Urinary bladder (tissue), 4 donors: ENCODE data around the gene TNNI2. TPM values are rescaled to one million over a fixed set of nuclear protein-coding genes. Genes with fewer than 3 reads are reported as not detected.
A peak's percentile ranks its signal among the peaks of the same experiment; 100 is the strongest.

Experiments
- DNase-seq: peaks from one replicate; pipeline ENCODE4 v3.0.0-alpha.2; 2015; ENCODE audit errors: extremely low spot score
- H3K27ac ChIP-seq: one replicate; pipeline ENCODE4 v1.5.1; 2013; ENCODE audit warnings: low read depth, mild to moderate bottlenecking, moderate library complexity
- H3K36me3 ChIP-seq: one replicate; pipeline ENCODE4 v1.6.1; 2013; ENCODE audit warnings: mild to moderate bottlenecking, moderate library complexity; ENCODE audit not compliant: insufficient read depth
- H3K4me1 ChIP-seq: one replicate; pipeline ENCODE4 v1.6.1; 2013; ENCODE audit warnings: mild to moderate bottlenecking, moderate library complexity; ENCODE audit not compliant: insufficient read depth
- H3K4me3 ChIP-seq: one replicate; pipeline ENCODE4 v1.5.1; 2013; ENCODE audit warnings: low read depth, low read length
- WGBS: extraction: QIAGEN DNeasy Blood & Tissue Kit; methylation state at CpG from one replicate; pipeline ENCODE4 v1.1.7; 2013; 5-methylcytosine and 5-hydroxymethylcytosine counted together
- polyA plus RNA-seq: library from polyadenylated mRNA; stranded (reverse); fragments of 200-250 nt; gene quantifications from one replicate; pipeline ENCODE4 v1.2.3, GENCODE V29; 2013
- small RNA-seq: library from RNA; depleted of rRNA; stranded (forward); fragments of <200 nt; gene quantifications from one replicate; pipeline ENCODE3, GENCODE V24; 2014
- total RNA-seq: library from RNA; depleted of rRNA; stranded (reverse); fragments of >200 nt; gene quantifications from one replicate; pipeline ENCODE4 v1.2.3, GENCODE V29; 2014
- donor health status: healthy with polysubstance abuse.
- donor health status: healthy.

TNNI2 gene
- total and polyA plus RNA-seq, 2 donors = 4.6 to 32.6 TPM

DNA sequence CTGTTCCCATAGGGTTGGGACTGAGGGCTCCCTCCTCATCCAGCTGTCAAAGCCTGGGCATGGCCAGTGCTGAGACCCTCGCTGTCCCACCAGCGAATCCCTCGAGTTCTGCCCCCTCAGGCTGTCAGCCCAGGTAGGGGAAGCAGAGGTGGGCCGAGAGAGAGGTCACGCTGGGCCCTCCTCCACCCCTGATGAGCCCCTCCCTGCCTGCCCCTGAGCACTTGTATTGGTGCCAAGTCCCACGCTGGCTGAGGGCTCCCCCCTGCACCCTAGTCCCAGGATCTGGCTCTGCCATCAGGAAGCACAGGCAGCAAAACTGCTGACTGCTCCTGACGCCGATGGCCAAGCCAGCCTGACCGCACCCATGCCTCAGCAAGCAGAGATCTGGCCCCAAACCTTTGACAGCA lies 49.6 kb downstream of the TNNI2 start:
- Histone ChIP-seq H3K4me3 (no peak overlapping the region), H3K4me1 (no peaks in the 10 kb centered on the region), H3K36me3 (peaks cover 1% of the 10 kb centered on the region), H3K27ac (peak overlapping the region; percentile 46)
- no peak for DNase-seq
- WGBS = 61% methylated on average over 9 of the region's 9 CpGs

DNA sequence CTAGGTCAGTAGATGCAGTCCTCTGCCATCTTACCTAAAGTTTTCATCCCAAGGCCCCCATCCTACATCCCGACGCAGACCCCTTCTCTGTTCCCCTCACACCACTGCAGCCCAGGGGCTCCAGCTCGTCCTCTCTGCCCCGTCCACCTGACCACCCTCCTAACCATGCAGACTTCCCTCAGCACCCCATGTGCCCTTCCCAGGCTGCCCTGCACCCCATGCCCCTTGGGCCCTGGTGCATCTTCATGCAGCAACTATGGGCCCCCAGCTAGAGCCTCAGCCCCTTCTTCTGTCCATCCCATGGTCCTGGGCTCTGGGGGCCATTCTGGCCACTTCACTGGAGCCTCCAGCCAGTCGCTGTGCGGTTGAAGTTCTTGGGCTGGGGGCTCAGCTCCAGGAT lies 50.0 kb downstream of the TNNI2 start:
- H3K27ac ChIP-seq = peak overlapping the region; percentile 46
- no peak for DNase-seq
- WGBS = 89% methylated on average over 6 of the region's 6 CpGs

DNA sequence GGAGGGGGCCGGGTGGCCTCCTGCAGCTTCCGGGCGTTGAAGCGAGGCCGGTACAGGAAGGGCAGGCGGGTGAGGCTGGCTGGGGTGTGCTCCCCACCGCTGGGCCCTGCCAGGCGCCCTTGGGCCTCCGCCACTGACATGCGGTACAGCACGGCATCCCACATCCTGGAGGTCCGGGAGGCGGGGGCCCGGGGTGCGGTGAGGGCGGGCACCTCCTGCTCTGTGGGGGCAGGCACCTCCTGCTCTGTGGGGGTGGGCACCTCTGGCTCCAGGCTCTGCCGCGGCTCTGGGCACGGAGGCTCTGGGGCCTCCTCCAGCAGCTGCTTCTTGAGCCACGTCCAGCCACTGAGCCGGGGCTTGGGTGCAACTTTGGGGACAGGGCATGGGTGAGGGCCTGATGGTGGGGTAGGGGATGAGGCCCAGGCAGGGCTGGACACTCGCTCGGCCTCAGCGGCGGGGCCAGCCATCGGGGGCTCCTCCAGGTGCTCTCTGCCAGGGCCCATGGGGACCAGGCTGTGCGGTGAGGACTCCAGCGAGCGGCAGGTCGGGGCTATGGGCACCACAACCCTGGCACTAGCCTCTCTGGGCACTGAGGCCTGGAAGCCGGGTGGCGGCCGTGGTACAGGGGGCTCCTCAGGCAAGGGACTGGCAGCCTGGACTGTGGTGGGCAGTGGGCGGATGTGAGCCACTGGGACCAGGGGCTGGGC lies 50.6 kb downstream of the TNNI2 start:
- peaks cover 1% of the 10 kb centered on the region for H3K36me3 ChIP-seq
- H3K4me1 ChIP-seq = no peaks in the 10 kb centered on the region
- no peak overlapping the region for H3K27ac ChIP-seq
- H3K4me3 ChIP-seq = no peak overlapping the region
- no peak for DNase-seq
- 76% methylated on average over 34 of the region's 34 CpGs for WGBS

More for the DNA sequence above, 50.0 kb downstream of the TNNI2 start:
- Histone ChIP-seq H3K4me1 (no peaks in the 10 kb centered on the region), H3K4me3 (no peak overlapping the region), H3K36me3 (peaks cover 1% of the 10 kb centered on the region)

DNA sequence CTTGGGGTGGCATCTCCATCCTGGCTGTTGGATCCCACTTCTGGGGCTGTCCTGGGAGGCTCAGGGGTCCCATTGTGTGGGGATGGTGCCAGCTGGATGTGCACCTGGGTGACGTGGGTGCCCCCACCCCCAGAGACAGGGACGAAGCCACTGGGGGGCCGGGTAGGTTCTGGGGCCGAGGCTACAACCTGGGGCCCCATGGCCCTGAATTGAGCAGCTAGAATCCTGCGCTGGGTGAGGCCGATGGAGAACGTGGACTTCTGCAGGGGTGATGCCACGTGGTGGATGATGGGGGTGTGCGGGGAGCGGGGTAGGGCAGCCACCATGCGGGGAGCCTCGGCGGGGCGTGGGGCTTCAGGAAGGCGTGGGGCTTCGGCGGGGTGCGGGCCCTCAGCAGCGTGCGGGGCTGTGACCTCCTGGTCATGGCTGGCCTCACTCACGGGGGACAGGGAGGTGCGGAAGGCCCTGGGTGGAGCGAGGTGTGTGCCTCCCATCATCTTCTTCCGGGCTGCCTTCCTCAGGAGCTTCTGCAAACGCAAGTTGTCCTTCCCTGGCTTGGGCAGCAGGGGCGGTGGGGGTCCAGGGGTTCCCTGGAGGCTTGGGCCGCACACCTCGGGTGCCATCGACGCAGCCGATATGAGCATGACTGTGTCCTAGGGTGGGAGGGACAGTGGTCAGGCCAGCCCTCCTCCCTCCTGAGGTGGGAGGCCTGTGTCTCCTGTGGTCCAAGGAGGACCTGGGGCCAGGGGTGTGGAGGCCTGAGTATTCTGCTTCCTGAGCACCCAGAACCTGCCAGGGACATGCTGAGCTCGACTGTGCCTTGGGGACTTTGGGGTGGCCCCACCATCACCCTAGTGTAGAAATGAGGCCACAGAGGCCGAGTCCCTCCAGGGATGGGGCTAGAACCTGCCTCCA lies 51.4 kb downstream of the TNNI2 start:
- no peak for DNase-seq
- H3K4me1 ChIP-seq = no peaks in the 10 kb centered on the region
- H3K27ac ChIP-seq = no peak overlapping the region
- no peak overlapping the region for H3K4me3 ChIP-seq
- peaks cover 1% of the 10 kb centered on the region for H3K36me3 ChIP-seq
- WGBS = 92% methylated on average over 33 of the region's 33 CpGs

Small RNA genes within 50 kb of the gene (small RNA-seq; reads per million reads assigned to genes)
- gene AC051649.1 (not detected), gene MIR4298 (not detected)

Other genes starting within 250 kb of the TNNI2 start
- gene KRTAP5-2, start 240.7 kb upstream of the TNNI2 start, total RNA-seq = not detected
- gene KRTAP5-2, start 240.7 kb upstream of the TNNI2 start, polyA plus RNA-seq = not detected
- not detected for gene KRTAP5-3, start 230.5 kb upstream of the TNNI2 start, total RNA-seq
- gene KRTAP5-3, start 230.5 kb upstream of the TNNI2 start, polyA plus RNA-seq = not detected
- gene KRTAP5-4, start 216.8 kb upstream of the TNNI2 start, total RNA-seq = not detected
- gene KRTAP5-4, start 216.8 kb upstream of the TNNI2 start, polyA plus RNA-seq = not detected
- not detected for gene KRTAP5-5, start 209.2 kb upstream of the TNNI2 start, total RNA-seq
- not detected for gene KRTAP5-5, start 209.2 kb upstream of the TNNI2 start, polyA plus RNA-seq
- not detected for gene KRTAP5-6, start 141.8 kb upstream of the TNNI2 start, total RNA-seq
- gene KRTAP5-6, start 141.8 kb upstream of the TNNI2 start, polyA plus RNA-seq = not detected
- gene IFITM10, start 88.4 kb upstream of the TNNI2 start, total RNA-seq = 1.0 TPM
- gene IFITM10, start 88.4 kb upstream of the TNNI2 start, polyA plus RNA-seq = 1.9 TPM
- 76.4 TPM for gene CTSD, start 75.1 kb upstream of the TNNI2 start, total RNA-seq
- 495 TPM for gene CTSD, start 75.1 kb upstream of the TNNI2 start, polyA plus RNA-seq
- 3.4 TPM for gene SYT8, start 4.0 kb upstream of the TNNI2 start, total RNA-seq
- 35.6 TPM for gene SYT8, start 4.0 kb upstream of the TNNI2 start, polyA plus RNA-seq
- 50.7 TPM for gene LSP1, start 14.1 kb downstream of the TNNI2 start, total RNA-seq
- 160 TPM for gene LSP1, start 14.1 kb downstream of the TNNI2 start, polyA plus RNA-seq
- not detected for gene PRR33, start 52.9 kb downstream of the TNNI2 start, total RNA-seq
- 0.28 TPM for gene PRR33, start 52.9 kb downstream of the TNNI2 start, polyA plus RNA-seq
- gene TNNT3, start 80.7 kb downstream of the TNNI2 start, total RNA-seq = 61.6 TPM
- gene TNNT3, start 80.7 kb downstream of the TNNI2 start, polyA plus RNA-seq = 39.3 TPM
- 17.8 TPM for gene MRPL23, start 108.4 kb downstream of the TNNI2 start, total RNA-seq
- gene MRPL23, start 108.4 kb downstream of the TNNI2 start, polyA plus RNA-seq = 85.4 TPM
- 6,669 TPM for gene H19, start 158.9 kb downstream of the TNNI2 start, total RNA-seq
- gene H19, start 158.9 kb downstream of the TNNI2 start, polyA plus RNA-seq = 1,221 TPM